Uterus (tissue), 4 donors: Measurements from ENCODE around the gene FOLR1. TPM values are rescaled to one million over a fixed set of nuclear protein-coding genes. Genes with fewer than 3 reads are reported as not detected.
"Not testable (repeated sequence)": the region's sequence is repeated elsewhere in the genome, so short reads cannot be mapped to it uniquely, and the experiment has no call there.

Experiments used
- DNase-seq, 2 donors: peaks; one replicate each; pipeline ENCODE4 v3.0.0-alpha.2; 2019 to 2020
- H3K27ac ChIP-seq, 2 donors: fragments of 200-600 bp; sonication (generic); 1 replicate in 1 of 2; 2 replicates in 1 of 2; pipeline ENCODE4 v1.5.1; 2016 to 2018
- H3K27me3 ChIP-seq, 2 donors: fragments of 200-600 bp; sonication (generic); one replicate each; pipeline ENCODE4 v1.5.1; 2018 to 2019; ENCODE audit warnings: control low read depth in 1 of 2
- H3K36me3 ChIP-seq, 2 donors: fragments of 200-600 bp; sonication (generic); one replicate each; pipeline ENCODE4 v1.5.1; 2019; ENCODE audit warnings: control low read depth in 1 of 2
- H3K4me1 ChIP-seq, 2 donors: fragments of 200-600 bp; sonication (generic); one replicate each; pipeline ENCODE4 v1.5.1; 2018 to 2019; ENCODE audit warnings: control low read depth in 1 of 2
- H3K4me3 ChIP-seq, 2 donors: fragments of 200-600 bp; sonication (generic); 1 replicate in 1 of 2; 2 replicates in 1 of 2; pipeline ENCODE4 v1.5.1; 2018 to 2019; ENCODE audit warnings: mild to moderate bottlenecking in 1 of 2
- H3K9me3 ChIP-seq, 2 donors: fragments of 200-600 bp; sonication (generic); one replicate each; pipeline ENCODE4 v1.5.1; 2019; ENCODE audit warnings: control low read depth in 1 of 2
- POLR2A ChIP-seq, 2 donors: fragments of 450-650 bp; IDR thresholded peaks; one replicate each; pipeline ENCODE4 v1.6.1; 2016; ENCODE audit warnings: antibody characterized with exemption in 2 of 2, mild to moderate bottlenecking in 1 of 2, moderate library complexity in 1 of 2
- intact Hi-C: fragments of 100-400 bp; cut with DNase I; formaldehyde crosslinking; loops from one replicate; pipeline ENCODE4 v1.15.1; 2023; ENCODE audit warnings: low total_unique reads
- total RNA-seq, 4 donors: library from RNA; depleted of rRNA in 3 of 4; stranded (reverse); fragments of >200 nt in 3 of 4; gene quantifications; one replicate each; pipeline versions ENCODE4 v1.1.0 to v1.2.4, GENCODE V29; 2014 to 2023
- TF ChIP-seq, protein P1 (sequence below), 4 experiments: fragments of 200-600 bp in 2 of 4; fragments of 450-650 bp in 2 of 4; sonication (generic) in 2 of 4; IDR thresholded peaks; one replicate each; pipeline ENCODE4 v1.5.1; 2016 to 2019; ENCODE audit warnings: antibody characterized with exemption in 4 of 4, mild to moderate bottlenecking in 2 of 4, moderate library complexity in 1 of 4
- donor health status: DM: yes; HTN: yes; CAD: no.

Gene FOLR1
- total RNA-seq, 4 donors from 2014 or later, result 1.8 to 22.0 TPM; not detected in 2

DNA sequence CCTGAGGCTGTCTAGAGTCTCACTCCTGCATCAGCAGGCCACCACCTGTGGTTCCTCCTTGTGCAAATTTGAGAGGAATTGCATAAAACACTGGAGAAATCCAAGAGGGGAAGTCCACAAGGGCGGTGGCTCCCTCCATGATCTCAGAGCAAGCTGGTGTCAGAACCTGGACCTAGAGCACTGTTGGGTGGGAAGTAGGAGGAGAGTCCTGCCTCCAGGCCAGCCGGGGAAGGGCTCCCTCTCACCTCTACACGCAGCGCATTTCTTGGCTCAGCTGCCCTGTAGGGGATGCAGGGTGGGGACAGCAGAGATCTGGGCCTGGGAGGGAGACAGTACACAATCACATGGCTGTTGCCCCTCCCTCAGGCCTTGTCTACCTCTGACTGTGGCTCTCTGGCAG, 19.9 kb upstream of the FOLR1 start:
- H3K27ac ChIP-seq, H3K4me1 ChIP-seq, H3K27me3 ChIP-seq, H3K4me3 ChIP-seq, DNase-seq, H3K9me3 ChIP-seq, intact Hi-C loops, H3K36me3 ChIP-seq: not testable (repeated sequence)

DNA sequence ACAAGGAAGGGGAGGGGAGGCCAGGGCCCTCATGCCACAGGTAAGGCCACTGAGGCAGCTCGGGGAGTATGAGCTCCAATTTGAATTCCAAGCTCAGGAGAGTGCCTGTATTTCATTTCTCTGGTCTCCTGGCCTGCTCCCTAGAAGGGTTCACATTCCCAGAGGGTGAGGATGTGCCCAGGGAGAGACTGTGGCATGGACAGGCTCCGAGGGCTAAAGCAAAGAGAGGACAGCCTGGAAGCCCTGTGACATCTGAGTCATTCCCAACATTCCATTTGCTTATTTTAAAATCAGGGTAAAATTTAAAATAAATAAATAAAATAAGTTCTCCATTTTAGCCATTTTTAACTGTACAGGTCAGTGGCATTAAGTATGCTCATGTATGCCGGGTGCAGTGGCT, 18.6 kb upstream of the FOLR1 start:
- Histone ChIP-seq H3K4me1 (no peaks in the 10 kb centered on the region), H3K27me3 (no peaks in the 10 kb centered on the region), H3K4me3 (no peak overlapping the region), H3K27ac (no peak overlapping the region), H3K36me3 (no peaks in the 10 kb centered on the region), H3K9me3 (no peaks in the 10 kb centered on the region)
- intact Hi-C loops, result no loop called here
- TF ChIP-seq, protein P1, sequence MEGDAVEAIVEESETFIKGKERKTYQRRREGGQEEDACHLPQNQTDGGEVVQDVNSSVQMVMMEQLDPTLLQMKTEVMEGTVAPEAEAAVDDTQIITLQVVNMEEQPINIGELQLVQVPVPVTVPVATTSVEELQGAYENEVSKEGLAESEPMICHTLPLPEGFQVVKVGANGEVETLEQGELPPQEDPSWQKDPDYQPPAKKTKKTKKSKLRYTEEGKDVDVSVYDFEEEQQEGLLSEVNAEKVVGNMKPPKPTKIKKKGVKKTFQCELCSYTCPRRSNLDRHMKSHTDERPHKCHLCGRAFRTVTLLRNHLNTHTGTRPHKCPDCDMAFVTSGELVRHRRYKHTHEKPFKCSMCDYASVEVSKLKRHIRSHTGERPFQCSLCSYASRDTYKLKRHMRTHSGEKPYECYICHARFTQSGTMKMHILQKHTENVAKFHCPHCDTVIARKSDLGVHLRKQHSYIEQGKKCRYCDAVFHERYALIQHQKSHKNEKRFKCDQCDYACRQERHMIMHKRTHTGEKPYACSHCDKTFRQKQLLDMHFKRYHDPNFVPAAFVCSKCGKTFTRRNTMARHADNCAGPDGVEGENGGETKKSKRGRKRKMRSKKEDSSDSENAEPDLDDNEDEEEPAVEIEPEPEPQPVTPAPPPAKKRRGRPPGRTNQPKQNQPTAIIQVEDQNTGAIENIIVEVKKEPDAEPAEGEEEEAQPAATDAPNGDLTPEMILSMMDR (IDR thresholded peaks at IDR 0.05), result no peak
- no peak for TF ChIP-seq POLR2A (IDR thresholded peaks at IDR 0.05)
- no peak for DNase-seq

DNA sequence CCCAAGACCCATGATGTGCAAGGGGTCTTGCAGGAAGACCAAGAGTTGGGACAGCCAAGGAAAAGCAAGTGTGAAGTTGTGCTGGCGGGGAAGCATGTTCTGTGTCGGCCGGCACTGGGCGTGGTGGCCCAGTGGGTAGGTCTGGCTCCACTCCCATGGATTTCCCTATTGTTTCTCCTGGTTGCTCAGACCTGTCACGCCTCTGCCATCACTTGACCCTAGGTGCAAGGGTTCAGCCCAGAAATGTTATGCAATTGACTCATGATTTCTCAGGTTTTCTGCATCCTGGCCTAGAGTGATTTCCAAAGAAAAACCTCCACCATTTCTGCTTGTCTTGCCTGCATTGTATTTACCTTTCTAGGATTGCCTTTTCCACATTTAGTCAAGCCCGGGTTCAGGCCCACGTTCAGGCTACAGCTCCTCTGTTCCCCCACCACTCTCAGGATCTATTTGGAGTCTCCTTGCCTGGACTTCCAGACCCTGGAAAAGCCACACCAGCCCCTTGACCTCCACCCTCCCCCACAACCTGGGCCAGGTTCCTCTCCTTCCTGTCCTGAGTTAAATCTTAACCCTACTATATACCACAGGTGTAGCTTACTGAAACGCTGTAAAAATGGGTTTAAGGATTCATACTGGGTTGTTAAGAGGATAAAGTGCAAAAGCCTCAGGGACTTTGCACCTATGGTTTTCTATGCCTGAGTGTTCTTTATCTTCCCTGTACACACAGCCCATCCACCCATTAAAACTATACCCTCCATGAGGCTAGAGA, 17.5 kb upstream of the FOLR1 start:
- DNase-seq, result no peak
- Histone ChIP-seq H3K36me3 (no peaks in the 10 kb centered on the region), H3K9me3 (no peaks in the 10 kb centered on the region), H3K4me3 (no peak overlapping the region), H3K4me1 (no peaks in the 10 kb centered on the region), H3K27ac (no peak overlapping the region), H3K27me3 (no peaks in the 10 kb centered on the region)
- intact Hi-C loops, result no loop called here
- TF ChIP-seq, protein P1 (IDR thresholded peaks at IDR 0.05), result no peak
- TF ChIP-seq POLR2A (IDR thresholded peaks at IDR 0.05), result no peak

DNA sequence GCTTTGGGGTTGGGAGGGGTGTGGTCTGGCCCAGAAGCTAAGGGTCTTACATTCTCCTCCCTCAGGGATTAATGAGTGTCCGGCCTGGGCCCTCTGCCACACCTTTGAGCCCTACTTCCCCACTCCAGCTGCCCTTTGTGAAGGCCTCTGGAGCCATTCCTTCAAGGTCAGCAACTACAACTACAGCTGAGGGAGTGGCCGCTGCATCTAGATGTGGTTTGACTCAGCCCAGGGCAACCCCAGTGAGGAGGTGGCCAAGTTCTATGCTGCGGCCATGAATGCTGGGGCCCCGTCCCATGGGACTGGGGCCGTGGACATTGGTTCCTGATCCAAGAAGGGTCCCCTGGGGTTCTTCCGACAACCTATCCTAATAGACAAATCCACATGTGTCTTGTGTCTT, 14.3 kb upstream of the FOLR1 start:
- Histone ChIP-seq H3K27me3 (no peaks in the 10 kb centered on the region), H3K9me3 (no peaks in the 10 kb centered on the region), H3K27ac (no peak overlapping the region), H3K4me3 (no peak overlapping the region), H3K36me3 (no peaks in the 10 kb centered on the region), H3K4me1 (no peaks in the 10 kb centered on the region)
- intact Hi-C loops, result no loop called here
- DNase-seq, result no peak
- no peak for TF ChIP-seq POLR2A (IDR thresholded peaks at IDR 0.05)
- TF ChIP-seq, protein P1 (IDR thresholded peaks at IDR 0.05), result no peak

DNA sequence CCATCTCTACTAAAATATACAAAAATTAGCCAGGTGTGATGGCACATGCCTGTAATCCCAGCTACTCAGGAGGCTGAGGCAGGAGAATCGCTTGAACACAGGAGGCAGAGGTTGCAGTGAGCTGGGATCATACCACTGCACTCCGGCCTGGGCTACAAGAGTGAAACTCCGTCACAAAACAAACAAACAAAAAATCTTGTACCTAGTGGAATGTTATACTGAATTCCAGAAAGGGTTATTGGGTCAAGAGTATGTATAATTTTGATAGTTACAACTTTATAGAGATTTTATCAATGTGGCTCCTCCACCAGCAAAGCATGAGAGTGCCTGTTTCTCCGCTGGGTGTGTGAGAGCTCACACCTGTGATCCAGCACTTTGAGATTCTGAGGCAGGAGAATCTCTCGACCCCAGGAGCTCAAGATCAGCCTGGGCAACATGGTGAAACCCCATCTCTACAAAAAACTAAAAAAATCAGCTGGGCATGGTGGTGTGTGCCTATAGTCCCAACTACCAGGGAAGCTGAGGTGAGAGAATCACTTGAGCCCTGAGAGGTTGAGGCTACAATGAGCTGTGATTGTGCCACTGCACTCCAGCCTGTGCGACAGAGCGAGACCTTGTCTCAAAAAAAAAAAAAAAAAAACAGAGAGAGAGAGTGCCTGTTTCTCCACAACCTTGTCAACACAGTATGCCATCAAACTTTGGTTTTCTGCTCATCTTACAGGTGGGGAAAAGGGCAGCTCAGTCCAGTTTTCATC, 12.7 kb upstream of the FOLR1 start:
- Histone ChIP-seq H3K36me3 (no peaks in the 10 kb centered on the region), H3K9me3 (no peaks in the 10 kb centered on the region), H3K27ac (no peak overlapping the region), H3K4me1 (no peaks in the 10 kb centered on the region), H3K27me3 (no peaks in the 10 kb centered on the region), H3K4me3 (no peak overlapping the region)
- DNase-seq, result no peak
- TF ChIP-seq, protein P1 (IDR thresholded peaks at IDR 0.05), result no peak
- no peak for TF ChIP-seq POLR2A (IDR thresholded peaks at IDR 0.05)
- intact Hi-C loops, result no loop called here
